ENCODE measurements around the gene APCDD1L. TPM values are rescaled to one million over a fixed set of nuclear protein-coding genes. Genes with fewer than 3 reads are reported as not detected.

APCDD1L gene
- total and polyA plus RNA-seq, 12 donors: 0.08 to 1.8 (median 1.1) TPM; not detected in 2

DNA sequence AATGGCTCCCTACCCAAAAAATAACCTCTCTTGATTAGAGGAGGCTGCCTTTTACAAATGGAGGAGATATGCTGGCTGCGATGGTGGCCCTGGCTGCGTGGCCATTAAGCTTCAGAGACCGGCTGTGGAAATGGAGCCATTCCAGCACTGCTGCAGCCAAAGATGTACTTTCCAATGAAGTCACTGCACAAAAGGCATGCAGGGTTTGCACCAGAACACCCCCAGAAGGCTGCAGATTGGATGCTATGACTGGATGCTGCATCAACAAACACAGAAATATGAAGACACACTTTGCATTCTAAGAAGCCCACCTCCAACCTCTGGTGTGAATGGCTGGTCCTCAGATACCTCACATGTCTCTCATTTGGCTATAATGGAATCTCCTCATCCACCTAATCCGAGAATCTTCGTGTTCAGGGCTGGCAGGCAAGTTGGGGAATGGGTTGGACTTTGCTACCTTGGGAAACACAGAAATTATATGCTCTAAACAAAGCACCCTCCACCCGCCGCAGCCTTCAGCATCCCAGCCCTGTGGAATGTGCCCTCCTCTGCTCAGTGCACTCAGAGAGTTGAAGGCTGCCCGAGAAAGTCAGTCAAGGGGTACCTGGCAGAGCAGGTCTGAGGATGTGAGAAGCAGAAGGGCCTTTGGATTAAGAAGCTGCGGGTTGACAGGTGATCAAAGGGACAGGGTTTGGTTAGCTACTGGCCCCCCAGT is 35.3 kb downstream of the APCDD1L start:
- WGBS, 2 donors: 76 to 77% methylated on average over 9 of the region's 9 CpGs

DNA sequence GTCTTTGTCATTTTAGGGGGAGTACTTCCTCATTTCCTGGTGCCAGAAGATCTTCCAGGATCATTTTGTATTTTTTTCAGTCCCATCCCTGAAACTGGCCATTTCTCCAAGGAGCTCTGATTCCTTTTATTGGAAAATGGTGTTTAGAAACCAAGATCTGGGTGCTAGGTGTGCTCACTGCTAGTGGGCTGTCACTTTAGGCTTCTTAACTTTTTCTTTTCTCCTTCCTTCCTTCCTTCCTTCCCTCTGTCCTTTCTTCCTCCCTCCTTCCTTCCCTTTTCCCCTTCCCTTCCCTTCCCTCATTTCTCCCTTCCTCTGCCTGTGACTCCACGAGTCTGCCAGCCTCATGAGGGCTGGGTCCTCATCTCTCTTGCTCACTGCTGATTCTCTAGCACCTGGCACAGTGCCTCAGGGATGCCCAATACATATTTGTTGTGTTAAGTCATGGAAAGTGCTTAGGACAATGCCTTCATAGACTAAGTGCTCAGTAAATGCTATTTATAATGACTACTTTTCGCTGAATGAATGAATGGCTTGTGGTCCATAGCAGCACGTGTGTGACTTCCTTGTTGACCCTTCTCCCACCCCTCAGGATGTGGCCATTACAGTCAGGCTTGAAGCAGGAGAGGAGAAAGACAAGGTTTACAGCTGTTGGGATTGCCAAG is 36.9 kb downstream of the APCDD1L start:
- H3K27me3 ChIP-seq: peaks cover 0 to 6% (median 0%) of the 10 kb centered on the region in 7 donors
- no peak overlapping the region for H3K27ac ChIP-seq
- H3K9me3 ChIP-seq: peaks cover 0 to 36% (median 13%) of the 10 kb centered on the region in 11 donors
- DNase-seq (no peak), ATAC-seq (no peak)
- no peaks in the 10 kb centered on the region for H3K36me3 ChIP-seq
- no peak overlapping the region for H3K4me3 ChIP-seq
- peaks cover 0 to 8% (median 0%) of the 10 kb centered on the region in 9 donors for H3K4me1 ChIP-seq
- intact Hi-C loops (cut with DNase I): no loop called here
- TF ChIP-seq, protein P1, sequence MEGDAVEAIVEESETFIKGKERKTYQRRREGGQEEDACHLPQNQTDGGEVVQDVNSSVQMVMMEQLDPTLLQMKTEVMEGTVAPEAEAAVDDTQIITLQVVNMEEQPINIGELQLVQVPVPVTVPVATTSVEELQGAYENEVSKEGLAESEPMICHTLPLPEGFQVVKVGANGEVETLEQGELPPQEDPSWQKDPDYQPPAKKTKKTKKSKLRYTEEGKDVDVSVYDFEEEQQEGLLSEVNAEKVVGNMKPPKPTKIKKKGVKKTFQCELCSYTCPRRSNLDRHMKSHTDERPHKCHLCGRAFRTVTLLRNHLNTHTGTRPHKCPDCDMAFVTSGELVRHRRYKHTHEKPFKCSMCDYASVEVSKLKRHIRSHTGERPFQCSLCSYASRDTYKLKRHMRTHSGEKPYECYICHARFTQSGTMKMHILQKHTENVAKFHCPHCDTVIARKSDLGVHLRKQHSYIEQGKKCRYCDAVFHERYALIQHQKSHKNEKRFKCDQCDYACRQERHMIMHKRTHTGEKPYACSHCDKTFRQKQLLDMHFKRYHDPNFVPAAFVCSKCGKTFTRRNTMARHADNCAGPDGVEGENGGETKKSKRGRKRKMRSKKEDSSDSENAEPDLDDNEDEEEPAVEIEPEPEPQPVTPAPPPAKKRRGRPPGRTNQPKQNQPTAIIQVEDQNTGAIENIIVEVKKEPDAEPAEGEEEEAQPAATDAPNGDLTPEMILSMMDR (IDR thresholded peaks at IDR 0.05): no peak
- 77 to 80% methylated on average over 3 of the region's 3 CpGs for WGBS, 2 donors

More for the DNA sequence above, 35.3 kb downstream of the APCDD1L start:
- peaks cover 0 to 38% (median 13%) of the 10 kb centered on the region in 11 donors for H3K9me3 ChIP-seq
- no peak overlapping the region for H3K4me3 ChIP-seq
- H3K27ac ChIP-seq: peak overlapping the region in 4 of 10 donors; percentile 0 to 60 (median 37)
- DNase-seq (no peak), ATAC-seq (peak in 4 of 8 donors; percentile 32 to 66 (median 44))
- peaks cover 0 to 8% (median 0%) of the 10 kb centered on the region in 9 donors for H3K4me1 ChIP-seq
- peaks cover 0 to 6% (median 0%) of the 10 kb centered on the region in 7 donors for H3K27me3 ChIP-seq
- intact Hi-C loops (cut with DNase I): loop anchor here in 3 of 10 donors (5.0 to 10.0 kb wide), 2 partner anchors 165 to 977 kb away; no protein-coding TSS in a partner anchor
- H3K36me3 ChIP-seq: no peaks in the 10 kb centered on the region
- TF ChIP-seq, protein P1 (IDR thresholded peaks at IDR 0.05): no peak

DNA sequence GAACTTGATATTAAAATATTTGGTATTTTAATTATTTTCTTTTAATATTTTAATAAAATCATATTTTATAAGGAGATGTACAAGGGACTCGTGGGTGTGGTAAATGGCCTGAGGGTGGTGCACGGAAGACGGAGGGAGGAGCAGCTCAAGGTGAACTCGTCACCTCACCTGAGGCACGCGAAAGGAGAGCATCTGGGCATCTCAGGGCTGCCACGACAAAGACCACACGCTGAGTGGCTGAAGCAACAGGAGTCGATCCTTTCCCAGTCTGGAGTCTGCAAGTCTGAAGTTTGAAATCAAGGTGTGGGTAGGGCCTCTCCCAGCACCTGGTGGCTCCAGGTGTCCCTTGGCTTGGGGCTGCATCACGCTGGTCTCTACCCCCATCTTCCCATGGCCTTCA is 39.7 kb downstream of the APCDD1L start:
- Histone ChIP-seq H3K4me3 (no peak overlapping the region), H3K27me3 (no peaks in the 10 kb centered on the region), H3K36me3 (no peaks in the 10 kb centered on the region), H3K9me3 (peaks cover 0 to 30% (median 13%) of the 10 kb centered on the region in 11 donors), H3K27ac (no peak overlapping the region), H3K4me1 (peaks cover 0 to 18% (median 6%) of the 10 kb centered on the region in 9 donors)
- no peak for ATAC-seq
- intact Hi-C loops (cut with DNase I): no loop called here
- TF ChIP-seq, protein P1 (IDR thresholded peaks at IDR 0.05): no peak
- no peak for DNase-seq
- 92 to 93% methylated on average over 10 of the region's 10 CpGs for WGBS, 2 donors

All from heart right ventricle (tissue), 16 donors.